SHP77 treated with DMSO at 0.1 percent for 48 hours (cell line): Measurements from ENCODE around the gene ORC4.
"Not testable (repeated sequence)": the region's sequence is repeated elsewhere in the genome, so short reads cannot be mapped to it uniquely, and the experiment has no call there.

Experiments used
- DNase-seq: peaks from one replicate; lab custom pipeline; 2025; lab: John Stamatoyannopoulos, UW

The ORC4 gene

DNA sequence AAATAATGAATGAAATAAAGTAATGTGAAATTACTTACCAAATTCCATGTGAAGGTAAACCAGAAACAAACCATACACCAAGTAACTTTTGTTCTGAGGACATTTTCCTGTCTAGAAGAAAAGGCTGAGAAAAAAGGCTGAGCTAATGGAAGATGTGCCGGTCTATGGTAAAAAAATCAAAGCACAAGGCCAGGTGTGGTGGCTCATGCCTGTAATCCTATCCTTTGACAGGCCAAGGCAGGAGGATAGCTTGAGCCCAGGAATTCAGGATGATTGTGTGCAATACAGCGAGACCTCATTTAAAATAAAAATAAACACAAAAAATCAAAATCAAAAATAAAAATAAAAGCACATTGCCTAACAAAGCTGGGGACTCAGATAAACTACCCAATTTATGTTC lies 6.7 kb downstream of the ORC4 start:
- no peak for DNase-seq

DNA sequence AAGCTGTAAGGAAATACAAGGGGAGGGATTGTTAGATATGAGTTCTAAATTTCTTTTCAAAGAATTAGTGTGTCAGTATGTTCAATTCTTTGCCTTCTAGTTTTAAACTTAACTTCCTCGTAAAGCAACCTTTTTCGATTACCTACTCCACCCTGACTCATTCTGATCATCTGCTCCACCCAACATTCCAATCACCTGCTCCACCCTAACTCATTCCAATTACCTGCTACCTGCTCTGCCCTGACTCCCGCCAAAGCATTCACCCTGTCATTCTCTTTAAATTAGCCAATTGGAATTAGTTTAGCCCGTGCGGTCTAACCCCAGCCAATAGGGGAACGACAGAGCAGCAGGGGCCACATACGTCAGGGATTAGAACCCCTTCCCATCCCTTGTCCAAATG lies 12.1 kb downstream of the ORC4 start:
- DNase-seq, result not testable (repeated sequence)

DNA sequence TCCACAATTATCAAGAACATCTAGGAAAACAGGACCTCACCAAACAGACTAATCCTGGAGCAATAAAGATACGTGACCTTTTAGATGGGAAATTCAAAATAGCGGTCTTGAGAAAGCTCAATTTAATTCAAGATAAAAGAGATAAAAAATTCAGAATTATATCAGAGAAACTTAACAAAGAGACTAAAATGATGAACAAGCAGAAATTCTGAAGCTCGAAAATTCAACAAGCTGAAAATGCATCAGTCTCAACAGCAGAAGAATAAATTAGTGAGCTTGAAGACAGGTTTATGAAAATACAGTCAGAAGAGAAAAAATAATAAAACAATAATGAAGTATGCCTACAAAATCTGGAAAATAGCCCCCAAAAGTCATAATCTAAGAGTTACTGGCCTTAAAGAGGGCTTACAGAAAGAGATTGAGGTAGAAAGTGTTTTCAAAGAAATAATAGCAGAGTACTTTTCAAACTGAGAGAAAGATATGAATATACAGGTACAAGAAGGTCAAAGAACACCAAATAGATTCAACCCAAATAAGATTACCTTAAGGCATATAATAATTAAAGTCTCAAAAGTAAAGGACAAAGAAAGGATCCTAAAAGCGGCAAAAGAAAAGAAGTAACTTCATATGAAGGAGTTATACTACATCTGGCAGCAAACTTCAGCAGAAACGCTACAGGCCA lies 13.2 kb downstream of the ORC4 start:
- no peak for DNase-seq

DNA sequence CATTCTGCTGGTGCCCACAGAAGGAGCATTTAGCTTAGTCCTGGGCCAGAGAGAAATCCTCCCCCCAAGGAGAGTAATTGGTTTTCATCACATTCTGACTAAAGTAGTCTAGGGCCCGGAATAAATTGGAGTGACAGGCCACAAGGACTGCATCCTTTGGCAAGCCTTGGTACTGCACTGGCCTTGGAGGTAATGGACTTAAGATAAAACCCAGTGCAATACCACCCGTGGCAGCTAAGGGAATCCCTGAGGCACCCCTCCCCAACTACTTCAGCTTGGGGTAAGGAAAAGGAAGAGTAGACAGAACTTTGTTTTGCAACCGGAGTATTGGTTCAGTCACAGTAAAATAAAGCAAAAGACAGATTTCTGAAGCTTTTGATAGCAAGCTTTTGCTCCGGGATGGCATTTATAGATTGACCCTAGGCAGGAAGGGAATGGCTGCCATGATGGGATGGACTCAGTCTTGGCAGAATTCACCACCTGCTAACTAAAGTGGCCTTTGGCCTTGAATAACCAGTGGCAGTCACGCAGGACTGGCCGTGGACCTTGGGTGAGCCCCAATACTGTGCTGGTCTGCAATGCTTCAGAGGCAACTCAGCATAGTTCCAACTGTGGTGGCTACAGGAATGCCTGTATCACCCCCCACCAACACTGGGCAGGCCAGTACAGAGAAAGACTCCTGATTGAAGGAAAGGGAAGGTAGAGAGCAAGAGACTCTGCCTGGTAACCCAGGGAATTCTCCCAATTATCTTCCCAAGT lies 14.1 kb downstream of the ORC4 start:
- no peak for DNase-seq

DNA sequence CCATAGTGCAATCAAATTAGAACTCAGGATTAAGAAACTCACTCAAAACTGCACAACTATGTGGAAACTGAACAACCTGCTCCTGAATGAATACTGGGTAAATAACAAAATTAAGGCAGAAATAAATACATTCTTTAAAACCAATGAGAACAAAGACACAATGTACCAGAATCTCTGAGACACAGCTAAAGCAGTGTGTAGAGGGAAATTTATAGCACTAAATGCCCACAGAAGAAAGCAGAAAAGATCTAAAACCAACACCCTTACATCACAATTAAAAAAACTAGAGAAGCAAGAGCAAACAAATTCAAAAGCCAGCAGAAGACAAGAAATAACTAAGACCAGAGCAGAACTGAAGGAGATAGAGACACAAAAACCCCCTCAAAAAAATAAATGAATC lies 18.1 kb downstream of the ORC4 start:
- not testable (repeated sequence) for DNase-seq

DNA sequence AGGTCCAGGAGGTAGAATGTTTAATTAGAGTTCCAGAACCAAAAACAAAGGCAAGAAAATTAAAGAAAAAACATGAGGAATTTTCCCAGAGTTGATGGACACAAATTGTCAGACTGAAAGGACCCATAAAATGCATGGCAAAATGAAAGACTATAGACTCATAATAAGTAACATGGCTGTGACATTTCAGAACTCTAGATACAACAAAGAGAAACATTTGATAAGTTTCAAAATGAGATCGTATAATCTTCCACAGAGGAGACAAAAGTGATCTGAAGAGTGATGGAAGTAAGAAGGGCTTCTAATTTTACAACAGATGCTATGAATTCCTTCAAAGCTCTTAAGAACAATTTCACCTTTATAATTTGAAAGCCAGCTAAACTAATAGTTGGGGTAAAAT lies 20.4 kb downstream of the ORC4 start:
- no peak for DNase-seq

DNA sequence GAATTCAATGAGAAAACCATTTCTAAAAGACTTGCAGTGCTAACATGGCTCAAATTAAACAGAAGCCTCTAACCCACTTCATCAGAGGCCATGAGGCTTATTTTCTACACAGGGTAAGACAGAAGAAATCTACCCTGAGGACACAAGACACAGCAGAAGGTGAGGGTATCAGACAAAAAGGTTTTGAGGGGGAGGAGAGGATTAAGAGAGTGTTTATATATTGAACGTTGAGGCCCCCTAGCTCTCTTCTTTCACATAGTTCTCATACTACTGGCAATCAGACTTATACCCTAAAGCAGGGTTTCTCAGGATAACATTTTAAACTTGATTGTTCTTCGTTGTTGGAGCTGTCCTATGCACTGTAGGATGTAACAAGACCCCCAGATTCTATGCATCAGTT lies 21.4 kb downstream of the ORC4 start:
- DNase-seq, result no peak

DNA sequence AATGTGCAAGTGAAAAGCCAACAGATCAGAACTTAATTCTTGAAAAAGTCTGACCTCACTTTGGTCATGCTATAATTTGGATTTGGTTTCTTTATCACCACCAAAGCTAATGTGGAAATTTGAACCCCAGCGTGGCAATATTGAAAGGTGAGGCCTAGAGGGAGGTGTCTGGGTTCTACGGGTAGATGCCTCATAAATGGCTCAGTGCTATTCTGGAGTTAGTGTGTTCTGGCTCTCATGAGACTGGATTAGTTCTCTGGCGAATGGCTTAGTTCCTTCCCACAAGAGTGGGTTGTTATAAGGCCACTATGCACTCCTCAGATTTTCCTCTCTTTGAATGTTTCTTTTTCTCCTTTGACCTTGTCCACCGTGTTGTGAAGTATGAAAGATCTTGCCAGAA lies 22.3 kb downstream of the ORC4 start:
- no peak for DNase-seq

DNA sequence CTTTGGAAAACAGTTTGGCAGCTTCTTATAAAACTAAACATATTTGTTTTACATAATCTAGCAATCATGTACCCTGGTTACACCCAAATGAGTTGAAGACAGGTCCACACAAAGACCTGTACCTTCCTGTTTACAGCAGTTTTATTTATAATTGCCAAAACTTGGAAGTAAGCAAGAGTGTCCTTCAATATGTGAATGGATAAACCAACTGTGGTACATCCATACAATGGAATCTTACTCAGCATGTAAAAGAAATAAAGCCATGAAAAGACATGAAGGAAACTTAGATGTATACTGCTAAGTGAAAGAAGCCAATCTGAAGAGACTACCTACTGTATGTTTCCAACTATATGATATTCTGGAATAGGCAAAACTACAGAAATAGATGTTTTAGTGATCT lies 23.7 kb downstream of the ORC4 start:
- DNase-seq, result no peak

DNA sequence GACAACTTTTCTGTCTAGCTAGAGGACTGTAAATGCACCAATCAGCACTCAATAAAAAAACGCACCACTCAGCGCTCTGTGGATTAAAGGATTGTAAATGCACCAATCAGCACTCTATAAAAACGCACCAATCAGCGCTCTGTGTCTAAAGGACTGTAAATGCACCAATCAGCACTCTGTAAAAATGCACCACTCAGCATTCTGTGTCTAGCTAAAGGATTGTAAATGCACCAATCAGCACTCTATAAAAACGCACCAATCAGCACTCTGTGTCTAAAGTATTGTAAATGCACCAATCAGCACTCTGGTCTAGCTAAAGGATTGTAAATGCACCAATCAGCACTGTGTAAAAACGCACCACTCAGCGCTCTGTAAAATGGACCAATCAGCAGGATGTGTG lies 25.6 kb downstream of the ORC4 start:
- DNase-seq, result not testable (repeated sequence)

DNA sequence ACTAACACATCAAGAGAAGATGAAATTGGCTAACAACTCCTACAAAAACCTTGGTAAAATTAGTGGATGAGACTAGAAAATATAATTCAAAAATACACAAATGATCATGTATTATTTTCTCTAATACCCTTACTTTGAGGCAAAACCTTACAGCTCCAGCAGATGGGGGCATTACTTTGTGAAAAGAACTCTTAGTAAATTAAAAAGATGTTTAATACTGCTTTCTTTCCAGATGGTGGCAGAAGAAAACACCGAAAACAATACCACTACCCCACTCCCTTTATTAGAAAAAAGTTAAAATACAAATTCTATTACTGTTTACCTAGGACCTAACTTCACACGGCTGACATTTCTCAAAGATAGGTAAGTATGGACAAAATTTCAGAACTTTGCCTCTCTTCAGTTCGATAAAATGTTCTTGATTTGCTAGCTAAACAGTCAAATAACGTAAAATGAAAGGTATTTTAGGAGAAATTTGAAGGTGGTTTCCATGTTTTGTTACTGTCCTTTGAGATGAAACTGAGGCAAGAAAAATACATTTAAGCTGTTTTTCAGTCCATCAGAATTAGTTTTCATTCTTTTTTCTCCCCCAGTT lies 30.6 kb downstream of the ORC4 start:
- no peak for DNase-seq

DNA sequence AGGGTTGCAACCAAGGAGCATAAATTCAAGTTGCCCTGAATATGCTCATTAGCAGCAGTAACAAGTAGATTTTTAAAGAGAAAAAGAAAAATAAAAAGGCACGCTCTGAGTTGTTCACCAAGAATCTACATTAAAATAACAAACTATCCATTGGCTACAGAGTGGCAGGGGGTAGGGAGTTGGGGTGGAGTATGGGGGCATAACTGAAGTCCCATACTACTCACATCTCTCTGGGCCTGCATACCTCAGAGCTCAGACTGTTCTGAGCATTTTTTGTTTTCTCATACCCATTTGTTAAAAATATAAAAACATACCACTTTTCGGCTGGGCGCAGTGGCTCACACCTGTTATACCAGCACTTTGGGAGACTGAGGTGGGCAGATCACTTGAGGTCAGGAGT lies 31.4 kb downstream of the ORC4 start:
- no peak for DNase-seq

DNA sequence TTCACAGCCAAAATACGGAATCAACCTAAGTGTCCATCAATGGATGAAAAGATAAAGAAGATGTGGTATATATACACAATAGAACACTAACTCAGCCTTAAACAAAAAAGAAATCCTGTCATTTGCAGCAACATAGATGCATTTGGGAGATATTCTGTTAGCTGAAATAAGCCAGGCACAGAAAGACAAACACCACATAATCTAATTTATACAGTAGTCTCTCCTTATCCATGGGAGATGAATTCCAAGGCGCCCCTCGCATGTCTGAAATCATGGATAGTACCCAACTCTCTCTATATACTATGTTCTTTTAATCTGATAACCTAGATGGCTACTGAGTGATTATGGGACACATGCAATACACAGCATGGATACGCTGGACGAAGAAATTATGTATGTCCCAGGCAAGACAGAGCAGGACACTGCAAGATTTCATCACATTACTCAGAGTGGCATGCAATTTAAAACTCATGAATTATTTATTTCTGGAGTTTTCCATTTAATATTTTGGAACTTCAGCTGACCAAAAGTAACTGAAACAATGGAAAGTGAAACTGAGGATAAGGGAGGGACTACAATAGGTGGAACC lies 39.5 kb downstream of the ORC4 start:
- DNase-seq, result no peak

DNA sequence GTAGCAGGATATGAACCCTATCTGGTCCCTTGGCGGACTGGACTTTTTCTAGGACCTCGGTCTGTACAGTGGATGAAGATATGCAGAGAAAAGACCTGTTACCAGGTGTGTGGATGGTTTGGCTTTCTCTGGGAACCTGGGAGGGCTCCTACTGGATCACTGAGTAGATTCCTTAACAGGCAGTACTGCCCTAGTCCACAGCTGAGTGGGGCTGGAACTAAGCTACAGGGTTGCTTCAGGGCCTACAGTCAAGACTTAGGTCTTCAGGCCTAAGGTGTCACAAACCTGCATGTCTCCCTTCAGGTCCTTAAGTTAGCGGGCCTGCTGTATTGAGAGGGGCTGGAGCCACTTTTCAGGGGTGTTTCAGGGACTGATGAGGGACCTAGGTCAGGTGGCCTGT lies 42.9 kb downstream of the ORC4 start:
- no peak for DNase-seq

DNA sequence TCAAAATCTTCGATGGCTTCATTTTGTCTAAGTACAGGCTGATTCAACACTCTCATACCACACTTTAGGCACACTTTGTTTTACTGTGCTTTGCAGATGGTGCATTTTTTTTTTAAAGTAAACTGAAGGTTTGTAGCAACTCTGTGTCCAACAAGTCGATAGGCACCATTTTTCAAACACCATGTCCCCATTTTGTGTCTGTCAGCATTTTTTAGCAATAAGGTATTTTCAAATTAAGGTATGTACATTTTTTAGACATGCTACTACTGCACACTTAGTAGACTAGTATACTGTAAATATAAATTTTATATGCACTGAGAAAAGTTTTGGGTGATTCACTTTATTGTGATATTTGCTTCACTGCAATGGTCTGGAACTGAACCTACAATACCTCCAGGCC lies 44.4 kb downstream of the ORC4 start:
- no peak for DNase-seq

DNA sequence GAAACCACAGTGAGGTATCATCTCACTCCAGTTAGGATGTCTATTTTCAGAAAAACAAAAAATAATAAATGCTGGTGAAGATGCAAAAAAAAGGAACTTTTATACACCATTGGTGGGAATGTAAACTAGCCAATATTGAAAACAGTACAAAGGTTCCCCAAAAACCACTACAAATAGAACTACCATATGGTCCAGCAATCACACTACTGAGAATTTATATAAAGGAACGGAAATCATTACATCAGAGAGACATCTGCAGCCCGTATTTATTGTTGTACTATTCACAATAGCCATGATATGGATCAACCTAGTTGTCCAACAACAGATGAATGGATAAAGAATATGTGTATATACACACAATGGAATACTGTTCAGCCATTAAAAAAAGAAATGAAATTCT lies 52.0 kb downstream of the ORC4 start:
- DNase-seq, result no peak

DNA sequence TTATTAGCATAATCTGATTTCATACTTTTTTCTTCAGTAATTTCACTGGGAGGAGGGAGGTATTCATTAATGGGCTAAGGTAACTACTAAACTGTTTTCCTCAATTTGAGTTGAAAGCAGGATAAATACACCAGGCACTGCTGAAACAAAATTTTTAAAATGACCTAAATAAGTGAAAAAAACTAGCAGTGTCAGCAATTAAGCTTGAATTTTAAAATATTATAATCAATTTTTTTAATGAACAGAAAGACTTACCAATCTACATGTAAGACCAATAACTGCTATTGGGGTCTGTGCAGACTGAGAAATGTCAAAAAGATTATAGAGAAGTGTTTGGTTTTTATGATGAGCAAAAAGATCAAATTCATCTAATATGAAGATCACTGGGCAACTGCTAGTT lies 68.4 kb downstream of the ORC4 start:
- DNase-seq, result no peak

DNA sequence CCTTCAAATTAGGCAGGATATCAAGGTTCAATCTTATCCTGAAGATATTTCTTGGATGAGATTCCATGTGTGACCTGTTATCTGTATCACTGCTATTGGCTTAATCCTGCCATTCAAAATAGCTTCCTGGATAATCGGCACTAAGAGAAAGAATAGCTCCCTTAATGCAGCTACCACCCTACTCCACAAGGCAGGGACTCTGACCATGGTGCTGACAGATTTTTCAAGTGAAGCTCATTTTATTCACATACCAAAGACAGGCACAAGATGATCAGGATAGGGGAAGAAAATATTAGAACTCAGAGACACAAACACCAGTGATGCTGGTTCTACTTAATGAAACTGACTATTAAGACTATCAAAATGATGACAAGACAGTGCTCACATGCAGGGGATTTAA lies 74.9 kb downstream of the ORC4 start:
- DNase-seq, result no peak

DNA sequence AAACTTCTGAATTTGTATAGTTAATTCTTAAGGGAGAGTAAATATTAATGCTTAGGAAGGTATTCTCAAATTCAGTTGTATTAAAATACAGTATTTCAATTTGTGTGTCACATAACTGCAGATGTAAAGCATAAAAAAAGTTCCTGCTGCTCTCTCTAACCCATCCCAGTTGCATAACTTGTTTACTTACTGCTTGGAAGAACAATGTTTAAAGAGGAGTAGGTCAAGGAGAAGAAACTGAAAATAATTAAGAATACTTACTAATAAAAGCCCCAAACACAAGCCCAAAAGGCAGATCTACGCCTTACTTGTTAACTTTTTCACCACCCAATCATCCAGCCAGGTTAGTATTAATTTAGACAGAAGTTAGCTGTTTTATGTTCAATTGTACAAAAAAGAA lies 81.2 kb downstream of the ORC4 start:
- no peak for DNase-seq

DNA sequence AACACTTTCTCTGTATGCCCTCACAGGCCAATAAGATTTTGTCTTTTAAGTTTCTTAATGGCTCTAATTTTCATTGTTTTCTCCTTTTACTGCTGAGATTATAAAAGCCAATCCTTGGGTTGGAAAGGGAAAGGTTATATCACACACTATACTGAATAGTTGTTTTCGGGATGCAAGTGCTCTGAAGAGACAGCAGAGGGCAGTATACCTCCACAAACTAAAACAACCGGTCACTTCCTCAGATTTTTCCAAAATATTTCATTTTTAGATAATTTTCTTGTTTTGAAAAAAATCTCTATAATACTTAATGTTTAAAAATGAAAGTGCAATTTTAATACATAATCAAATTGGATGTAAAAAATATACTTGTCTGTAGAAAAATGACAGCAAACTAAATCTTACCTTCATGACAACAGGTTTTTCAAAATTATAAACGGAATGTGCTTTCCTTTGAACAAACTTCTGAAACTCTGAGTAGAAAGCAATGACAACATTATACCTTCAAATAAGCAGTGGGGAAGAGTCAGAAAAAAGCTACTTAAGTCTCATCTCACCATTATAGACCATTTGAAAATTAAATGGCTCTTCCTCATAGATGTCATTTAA lies 82.7 kb downstream of the ORC4 start:
- DNase-seq, result no peak

DNA sequence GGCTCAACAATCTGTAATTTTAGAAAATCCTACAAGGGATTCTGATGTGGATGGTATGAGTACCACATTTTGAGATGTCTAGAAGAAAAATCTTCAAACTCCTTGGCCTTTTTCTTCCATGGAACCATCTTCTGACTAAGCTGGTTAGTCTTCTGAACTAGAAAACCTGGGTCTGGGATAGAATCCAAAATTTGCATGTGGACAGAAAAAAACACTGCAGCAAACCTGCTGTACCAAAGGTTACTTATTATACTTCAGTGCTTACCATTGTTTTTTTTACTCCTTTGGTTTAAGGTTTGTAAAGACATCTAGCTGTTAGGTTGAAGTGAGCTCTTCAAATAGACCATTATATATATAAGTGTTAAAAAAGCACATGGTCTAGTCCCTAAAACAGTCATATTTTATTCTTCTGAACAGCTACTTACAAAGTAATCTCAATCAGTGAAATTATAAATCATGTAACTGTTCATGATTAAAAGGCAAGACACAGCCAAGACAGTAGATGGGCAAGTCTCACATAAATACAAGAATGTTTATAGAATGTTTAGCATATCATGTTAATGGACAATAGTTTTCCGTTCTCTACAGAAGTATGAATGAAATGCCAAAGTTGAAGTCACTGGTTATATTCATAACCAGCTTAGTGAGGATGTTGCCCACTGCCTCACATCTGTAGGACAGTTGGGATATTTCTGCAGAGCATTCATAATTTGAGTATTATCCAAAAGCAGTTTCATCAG lies 85.5 kb downstream of the ORC4 start:
- DNase-seq, result no peak

DNA sequence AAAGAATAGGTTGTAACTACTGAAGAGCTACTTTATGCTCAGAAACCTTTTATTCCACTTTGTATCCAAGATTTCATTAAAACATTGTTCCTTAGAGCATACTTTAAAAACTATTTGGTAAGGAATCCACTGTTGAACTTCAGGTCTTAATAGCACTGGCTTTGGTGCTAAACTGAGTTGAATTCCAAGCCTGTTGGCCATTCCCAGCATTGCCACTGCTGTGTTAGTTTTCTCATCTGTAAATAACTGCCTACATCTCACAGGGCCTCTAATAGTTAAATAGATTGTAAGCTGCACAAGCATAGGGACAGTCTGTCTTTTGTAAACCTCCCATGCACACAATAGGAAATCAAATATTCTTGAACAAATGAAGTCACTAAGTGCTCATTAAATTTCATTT lies 86.6 kb downstream of the ORC4 start:
- no peak for DNase-seq
